Chondrocyte (in vitro differentiated cells): ENCODE results near the gene PRKAR1B. TPM values are rescaled to one million over a fixed set of nuclear protein-coding genes. Genes with fewer than 3 reads are reported as not detected.

Source experiments
- DNase-seq: peaks from one replicate; pipeline ENCODE4 v3.0.0; 2021; ENCODE audit warnings: mixed read lengths, low spot score
- H3K27ac Mint-ChIP-seq: one replicate; pipeline ENCODE4 v1.8.0; 2021; ENCODE audit warnings: mild to moderate bottlenecking, moderate library complexity, mixed read lengths; ENCODE audit not compliant: unreplicated experiment
- H3K27me3 Mint-ChIP-seq: 2 replicates; pipeline ENCODE4 v1.8.0; 2021; ENCODE audit warnings: low read depth, mixed read lengths
- H3K36me3 Mint-ChIP-seq: 2 replicates; pipeline ENCODE4 v1.8.0; 2021; ENCODE audit warnings: low read depth, mixed read lengths
- H3K4me1 Mint-ChIP-seq: 2 replicates; pipeline ENCODE4 v1.8.0; 2021; ENCODE audit warnings: low read depth, mild to moderate bottlenecking, mixed read lengths
- H3K4me3 Mint-ChIP-seq: one replicate; pipeline ENCODE4 v1.8.0; 2021; ENCODE audit warnings: mild to moderate bottlenecking, moderate library complexity, mixed read lengths; ENCODE audit not compliant: unreplicated experiment
- H3K9me3 Mint-ChIP-seq: 2 replicates; pipeline ENCODE4 v1.8.0; 2021; ENCODE audit warnings: low read depth, mixed read lengths
- CTCF ChIP-seq: fragments of 200-600 bp; sonication (generic); IDR thresholded peaks from 2 replicates; pipeline ENCODE4 v1.5.0; 2021; ENCODE audit warnings: antibody characterized with exemption, mild to moderate bottlenecking, moderate library complexity
- total RNA-seq: library from RNA; stranded (reverse); gene quantifications from 3 replicates; pipeline ENCODE4 v1.2.1, GENCODE V29; 2021

The PRKAR1B gene
- total RNA-seq, 1 donor from 2014 or later: 7.7 TPM

GRCh38 chr7:684416-684815 lies 42.7 kb downstream of the PRKAR1B start:
- TF ChIP-seq CTCF: no peak
- H3K36me3 Mint-ChIP-seq: peaks cover 21% of the 10 kb centered on the region
- no peaks in the 10 kb centered on the region for H3K4me1 Mint-ChIP-seq
- DNase-seq: no peak
- no peak overlapping the region for H3K27ac Mint-ChIP-seq
- H3K27me3 Mint-ChIP-seq: no peaks in the 10 kb centered on the region
- no peak overlapping the region for H3K4me3 Mint-ChIP-seq
- H3K9me3 Mint-ChIP-seq: peaks cover 31% of the 10 kb centered on the region

GRCh38 chr7:683526-684205 lies 43.4 kb downstream of the PRKAR1B start:
- no peak overlapping the region for H3K27ac Mint-ChIP-seq
- no peak for TF ChIP-seq CTCF
- H3K36me3 Mint-ChIP-seq: peaks cover 22% of the 10 kb centered on the region
- no peaks in the 10 kb centered on the region for H3K27me3 Mint-ChIP-seq
- H3K4me3 Mint-ChIP-seq: no peak overlapping the region
- DNase-seq: peak; percentile 77
- peaks cover 28% of the 10 kb centered on the region for H3K9me3 Mint-ChIP-seq
- H3K4me1 Mint-ChIP-seq: no peaks in the 10 kb centered on the region

- Mint-ChIP-seq H3K27ac (no peak overlapping the region), H3K27me3 (no peaks in the 10 kb centered on the region), H3K4me1 (no peaks in the 10 kb centered on the region), H3K36me3 (peaks cover 18% of the 10 kb centered on the region), H3K4me3 (no peak overlapping the region), H3K9me3 (peaks cover 24% of the 10 kb centered on the region)
- TF ChIP-seq CTCF: no peak
- DNase-seq: peak; percentile 68
Observed at GRCh38 chr7:682810-683209, 44.3 kb downstream of the PRKAR1B start.

- Mint-ChIP-seq H3K27ac (no peak overlapping the region), H3K9me3 (peaks cover 16% of the 10 kb centered on the region), H3K36me3 (peaks cover 16% of the 10 kb centered on the region), H3K4me1 (no peaks in the 10 kb centered on the region), H3K27me3 (no peaks in the 10 kb centered on the region), H3K4me3 (no peak overlapping the region)
- no peak for TF ChIP-seq CTCF
- DNase-seq: peak; percentile 61
Observed at GRCh38 chr7:681551-682307, 45.4 kb downstream of the PRKAR1B start.

GRCh38 chr7:680411-681127 lies 46.5 kb downstream of the PRKAR1B start:
- Mint-ChIP-seq H3K27ac (no peak overlapping the region), H3K36me3 (peaks cover 10% of the 10 kb centered on the region), H3K4me3 (no peak overlapping the region), H3K27me3 (no peaks in the 10 kb centered on the region), H3K4me1 (no peaks in the 10 kb centered on the region), H3K9me3 (peaks cover 6% of the 10 kb centered on the region)
- TF ChIP-seq CTCF: no peak
- peak; percentile 78 for DNase-seq
